ENCODE measurements around the gene IFNA6.
A peak's percentile ranks its signal among the peaks of the same experiment; 100 is the strongest.

Gene IFNA6

DNA sequence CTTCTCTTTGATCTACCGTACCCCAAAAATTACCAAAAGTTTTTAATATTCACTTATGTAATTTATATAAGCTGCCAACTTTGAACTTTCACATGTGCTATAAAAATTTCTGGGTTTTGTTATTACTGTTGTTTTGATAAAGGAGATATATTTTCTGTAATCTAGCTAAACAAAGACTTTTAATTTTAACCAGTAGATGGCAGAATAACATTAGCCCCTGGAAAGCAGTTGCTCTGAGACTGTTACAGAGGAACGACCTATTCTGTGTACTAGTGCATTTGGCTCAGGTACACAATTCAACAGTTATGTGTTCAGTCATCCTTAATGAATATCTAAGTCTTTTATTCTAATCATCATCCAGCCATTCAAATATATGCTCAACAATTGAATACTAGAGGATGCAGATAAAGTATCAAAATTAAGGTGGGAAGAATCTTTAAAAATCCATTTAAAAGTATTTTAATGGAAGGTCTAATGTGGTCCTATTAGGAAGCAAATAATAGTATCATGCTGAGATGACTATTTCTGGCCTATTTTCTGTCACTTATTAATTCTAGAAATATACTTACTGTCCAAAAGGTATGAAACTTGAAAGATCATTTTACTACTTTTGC is 24.1 kb downstream of the IFNA6 start:
- no peak for DNase-seq

DNA sequence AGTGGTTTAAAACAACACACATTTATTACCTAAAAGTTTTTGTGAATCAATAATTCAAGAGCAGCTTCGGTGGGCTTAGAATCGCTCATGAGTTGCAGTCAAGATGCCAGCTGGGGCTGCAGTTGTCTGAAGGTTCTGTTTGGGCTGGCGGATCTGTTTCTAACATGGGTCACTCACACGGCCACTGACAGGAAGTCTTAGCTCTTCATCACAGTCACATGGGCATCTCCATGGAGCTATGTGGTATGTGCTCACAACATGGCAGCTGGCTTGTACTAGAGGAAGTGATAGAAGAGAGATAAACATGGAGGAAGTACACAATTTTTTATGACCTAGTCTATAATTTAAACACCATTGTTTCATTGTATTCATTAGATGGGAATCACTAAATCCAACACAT is 26.6 kb downstream of the IFNA6 start:
- no peak for DNase-seq

DNA sequence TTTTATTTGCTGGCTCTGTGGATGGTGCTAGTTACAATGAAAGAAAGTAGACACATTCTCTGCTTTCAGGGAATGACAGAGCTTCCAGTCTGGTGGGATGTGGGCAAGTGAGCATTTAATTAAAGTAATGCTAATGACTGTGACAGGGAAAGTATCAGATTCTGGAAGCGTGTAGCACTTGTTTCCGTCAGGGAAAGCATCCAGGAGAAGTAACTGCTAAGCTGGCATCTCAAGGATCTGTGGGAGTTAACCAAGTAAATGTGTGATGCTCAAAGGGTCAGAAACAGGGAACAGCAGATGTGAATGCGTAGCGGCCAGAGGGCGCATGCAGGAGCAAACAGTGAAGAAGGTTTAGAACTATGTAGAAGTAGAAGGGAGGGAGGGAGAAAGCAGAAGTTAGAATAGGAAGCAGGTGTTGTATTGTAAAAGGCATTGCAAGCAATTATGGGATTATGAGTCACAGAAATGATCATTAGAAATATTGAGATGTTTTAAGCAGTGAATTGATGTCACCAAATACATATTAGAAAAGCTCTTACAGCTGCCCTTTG is 27.7 kb downstream of the IFNA6 start:
- DNase-seq, result no peak

DNA sequence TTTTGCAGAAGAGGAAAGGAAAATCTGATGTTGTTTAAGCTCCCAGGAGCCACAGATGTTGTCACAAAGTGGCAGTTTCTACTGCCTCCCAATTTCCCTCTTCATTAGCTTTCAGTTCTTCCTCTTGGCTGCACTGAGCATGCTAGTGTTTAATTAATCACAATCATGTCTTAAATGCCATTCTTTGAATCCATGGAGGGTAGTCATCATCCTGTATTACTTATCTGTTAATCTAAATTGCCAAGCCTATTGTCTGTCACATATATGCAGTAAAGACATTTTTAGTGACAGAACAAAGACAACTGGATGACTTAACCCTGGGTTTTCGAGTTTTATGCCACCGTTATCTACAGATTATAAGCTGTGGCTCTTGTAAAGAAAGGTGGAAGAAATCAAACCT is 30.2 kb downstream of the IFNA6 start:
- DNase-seq, result no peak

DNA sequence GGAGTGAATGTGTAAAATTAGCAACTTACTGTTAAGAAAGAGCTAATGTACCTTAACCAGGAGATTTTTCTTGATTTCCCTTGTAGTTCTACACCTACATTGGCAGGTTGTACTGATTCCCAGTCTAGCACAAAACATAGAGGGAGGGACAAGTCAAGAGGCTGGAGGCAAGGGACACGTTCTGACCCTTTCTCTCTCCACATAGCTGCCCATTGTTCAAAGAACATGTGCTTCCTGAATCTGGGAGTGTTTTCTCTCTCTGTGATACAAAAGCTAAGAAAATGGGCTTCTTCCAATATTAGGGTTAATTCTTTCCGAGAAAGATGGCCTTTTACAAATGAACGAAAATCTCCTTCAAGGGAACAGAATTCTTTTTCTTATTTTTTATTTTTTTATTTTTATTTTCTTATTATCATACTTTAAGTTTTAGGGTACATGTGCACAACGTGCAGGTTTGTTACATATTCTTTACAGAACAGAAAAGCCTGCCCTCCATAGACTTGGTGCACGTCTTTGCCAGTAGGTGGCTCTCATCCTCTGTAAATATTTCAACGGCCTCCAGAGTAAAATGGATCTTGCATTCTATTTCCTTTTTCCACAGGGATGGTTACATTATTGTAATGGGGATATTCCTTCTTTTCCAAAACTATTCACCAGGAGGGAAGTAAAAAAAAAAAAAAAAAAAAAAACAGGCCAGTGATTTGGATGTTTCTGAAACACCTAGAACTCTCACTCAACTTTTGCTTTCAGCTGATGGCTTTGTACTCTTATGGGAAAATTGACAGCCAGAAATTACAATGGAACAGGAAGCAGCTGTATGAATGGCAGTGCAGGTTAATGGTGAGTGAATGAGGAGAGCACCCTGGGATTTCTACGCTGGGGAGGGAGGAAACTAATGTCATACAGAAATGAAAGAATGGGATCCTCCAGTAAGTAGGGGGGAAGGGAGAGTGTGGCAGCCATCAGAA is 32.4 kb downstream of the IFNA6 start:
- DNase-seq, result peak; percentile 31

DNA sequence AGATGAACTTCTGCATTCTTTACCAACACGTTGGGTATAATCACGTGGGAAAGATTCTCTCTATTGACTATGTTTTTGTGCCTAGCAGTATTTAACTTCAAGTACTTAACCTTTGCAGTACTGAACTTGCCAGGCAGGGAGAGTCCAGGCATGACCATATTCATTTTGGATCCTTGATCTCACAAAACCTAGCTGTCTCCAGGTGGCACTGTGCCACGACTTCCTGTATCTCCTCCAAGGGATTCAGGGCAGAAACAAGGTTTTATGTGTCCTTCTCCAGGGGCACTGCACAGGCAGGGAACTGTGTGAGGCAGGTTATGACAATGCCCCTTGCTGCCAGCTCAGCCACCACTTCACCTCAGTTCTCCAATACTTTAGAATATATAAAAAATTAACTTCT is 33.8 kb downstream of the IFNA6 start:
- no peak for DNase-seq

DNA sequence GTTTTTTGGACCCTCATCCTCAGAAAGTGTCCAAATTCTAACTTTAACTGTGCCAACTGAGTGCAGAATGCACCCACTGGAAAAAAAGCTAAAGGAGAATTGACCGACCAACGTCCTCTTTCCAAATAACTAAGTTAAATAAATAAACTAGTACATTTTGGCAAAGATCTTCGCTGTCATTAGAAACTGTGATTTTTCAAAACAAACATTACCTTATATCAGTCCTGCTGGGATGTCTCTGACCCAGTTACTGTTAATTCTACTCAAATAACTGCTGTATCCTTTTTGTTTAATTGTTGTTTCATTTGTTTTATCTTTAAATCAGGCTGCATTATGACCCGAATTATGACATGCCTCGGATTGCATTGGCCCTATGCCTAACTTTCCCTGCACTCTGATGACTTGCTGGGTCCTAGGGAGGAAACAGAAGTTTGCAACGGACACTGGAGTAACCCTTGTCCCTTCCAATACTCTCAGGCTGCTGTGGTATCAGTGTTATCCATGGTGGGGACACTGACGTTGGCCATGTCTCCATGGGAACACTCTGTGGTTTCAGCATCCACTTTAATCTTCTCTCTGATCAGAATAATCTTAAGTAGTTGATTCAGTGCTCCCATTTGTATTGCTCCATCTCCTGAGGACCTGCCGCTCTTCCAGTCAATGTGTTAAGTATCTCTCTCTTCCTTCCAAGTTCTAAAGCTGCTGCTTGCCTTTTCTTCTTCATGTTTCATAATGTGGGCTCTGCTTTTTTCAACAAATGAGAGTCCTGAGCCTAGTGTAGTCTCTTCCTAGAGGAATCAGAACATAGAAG is 34.5 kb downstream of the IFNA6 start:
- no peak for DNase-seq

DNA sequence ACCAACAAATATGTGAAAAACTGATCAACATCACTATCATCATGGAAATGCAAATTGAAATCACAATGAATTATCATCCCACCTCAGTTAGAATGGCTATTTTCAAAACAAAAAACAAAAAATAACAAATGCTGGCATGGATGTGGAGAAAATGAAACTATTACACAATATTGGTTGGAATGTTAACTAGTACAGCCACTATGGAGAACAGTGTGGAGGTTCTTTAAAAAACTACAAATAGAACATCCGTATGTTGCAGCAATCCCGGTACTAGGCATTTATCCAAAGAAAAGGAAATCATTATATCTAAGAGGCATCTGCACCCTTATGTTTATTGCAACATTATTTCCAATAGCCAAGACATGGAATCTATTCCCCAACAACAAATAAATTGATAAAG is 36.5 kb downstream of the IFNA6 start:
- no peak for DNase-seq

DNA sequence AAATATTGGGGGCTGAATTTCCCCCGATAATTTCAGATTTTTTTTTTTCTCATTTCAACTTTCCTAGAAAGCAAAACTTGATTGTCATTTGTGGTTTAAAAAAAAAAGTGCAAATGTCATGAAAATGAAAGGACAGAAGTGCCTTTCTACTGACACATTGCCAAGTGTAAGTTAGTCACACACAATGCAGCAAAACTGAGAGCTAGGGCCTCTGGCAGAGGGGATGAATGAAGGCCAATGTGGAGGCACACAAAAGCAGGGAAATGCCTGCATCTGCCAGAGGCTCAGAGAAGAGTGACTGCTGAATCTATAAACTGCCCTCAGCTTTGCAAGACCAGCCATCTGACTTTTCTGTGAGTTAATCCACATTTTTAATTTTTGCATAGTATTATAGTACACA is 38.8 kb downstream of the IFNA6 start:
- no peak for DNase-seq

DNA sequence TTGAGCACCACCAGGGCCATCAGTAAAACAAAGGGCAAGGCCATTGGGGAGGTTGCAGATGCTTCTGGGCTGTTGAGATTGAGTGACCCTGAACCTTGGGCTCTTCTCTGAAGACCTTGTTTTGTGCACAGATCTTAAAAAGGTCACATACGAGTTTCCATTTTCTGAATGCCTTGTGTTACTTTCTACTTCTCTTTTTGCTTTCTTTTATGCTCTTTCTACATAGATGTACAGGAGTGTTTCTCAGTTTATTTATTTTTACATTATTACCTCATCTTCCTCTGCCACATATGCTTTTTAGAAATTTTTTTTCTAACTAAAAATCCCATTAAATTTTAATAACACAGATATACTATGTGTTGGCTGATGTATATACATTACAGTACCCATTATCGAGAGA is 45.5 kb downstream of the IFNA6 start, which contains the start of gene IFNA5:
IFNA5 (minus strand) TSS at position 101 of the 400 bp plus-strand sequence; CDS start at position 44, 57 bp downstream.
- no peak for DNase-seq
